MV-4-11 (cell line): ENCODE results near the gene SFXN3.

Source experiments
- DNase-seq: peaks from one replicate; lab custom pipeline; 2025; lab: John Stamatoyannopoulos, UW

Gene SFXN3

GRCh38 chr10:101075775-101076174, 44.7 kb downstream of the SFXN3 start:
- no peak for DNase-seq

GRCh38 chr10:101076630-101077029, 45.6 kb downstream of the SFXN3 start:
- DNase-seq = no peak

- no peak for DNase-seq
Observed at GRCh38 chr10:101079874-101080273, 48.8 kb downstream of the SFXN3 start.

DNA sequence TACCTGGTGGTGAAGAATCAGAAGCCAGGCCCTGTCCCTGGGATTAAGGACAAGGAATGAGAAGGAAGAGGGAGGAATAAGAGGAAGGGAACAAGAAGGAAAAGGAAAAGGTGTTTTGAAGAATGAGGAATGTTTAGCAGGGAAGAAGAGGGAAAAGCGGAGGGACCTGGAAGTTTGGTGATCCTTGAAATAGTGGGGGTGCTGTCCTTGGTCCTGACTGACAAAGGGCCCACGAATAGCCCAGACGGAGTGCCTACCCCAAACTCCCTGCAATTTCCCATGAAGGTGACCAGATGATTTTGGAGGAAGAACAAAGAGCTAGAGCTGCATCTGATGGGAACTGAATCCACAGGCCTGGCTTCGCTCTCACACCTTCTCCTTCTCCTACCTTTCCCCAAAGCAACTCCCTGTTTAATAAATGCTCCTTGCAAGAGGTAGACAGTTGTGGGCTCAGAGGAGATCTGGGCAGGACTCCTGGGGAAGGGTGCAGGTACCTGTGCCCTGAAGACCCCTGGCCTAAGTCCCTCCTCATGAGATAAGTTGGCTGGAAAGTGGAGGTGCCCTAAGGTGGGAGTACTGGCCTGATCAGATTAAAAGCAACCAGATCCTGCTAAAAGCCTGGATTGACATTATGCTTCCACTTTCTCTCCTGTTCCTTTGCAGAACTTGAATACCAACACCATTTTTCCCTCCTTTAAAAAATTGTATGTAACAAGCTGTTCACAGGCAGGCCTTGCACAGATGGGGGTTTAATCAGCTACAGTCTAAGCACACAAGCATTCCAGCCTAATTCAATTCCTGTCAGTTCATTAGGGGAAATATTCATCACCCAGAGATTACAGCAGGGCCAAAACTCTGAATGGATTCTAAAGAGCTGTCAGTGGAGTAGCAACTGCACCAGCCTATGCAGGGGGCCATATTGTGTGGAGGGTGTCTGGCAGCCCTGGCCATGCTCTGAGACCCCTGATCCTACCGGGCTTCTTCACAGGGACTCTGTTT, 50.2 kb downstream of the SFXN3 start:
- no peak for DNase-seq

DNA sequence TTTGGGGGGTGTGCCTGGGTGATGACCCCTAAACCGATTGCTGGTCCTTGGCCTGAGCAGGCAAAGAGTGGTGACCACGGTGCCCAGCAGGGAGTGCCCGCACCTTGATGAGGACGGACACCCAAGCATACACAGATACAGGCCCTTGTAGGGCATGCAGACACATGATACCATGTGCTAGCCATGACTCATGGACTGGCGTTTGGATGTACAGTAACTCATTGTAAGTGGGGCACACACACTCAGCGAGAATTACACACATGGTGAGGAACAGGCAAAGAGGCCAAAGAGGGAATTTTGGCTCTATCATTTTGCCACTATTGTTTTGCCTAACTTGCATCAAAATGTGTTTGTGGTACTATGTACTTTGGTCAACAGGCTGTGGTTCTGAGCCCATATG, 54.8 kb downstream of the SFXN3 start:
- no peak for DNase-seq

DNA sequence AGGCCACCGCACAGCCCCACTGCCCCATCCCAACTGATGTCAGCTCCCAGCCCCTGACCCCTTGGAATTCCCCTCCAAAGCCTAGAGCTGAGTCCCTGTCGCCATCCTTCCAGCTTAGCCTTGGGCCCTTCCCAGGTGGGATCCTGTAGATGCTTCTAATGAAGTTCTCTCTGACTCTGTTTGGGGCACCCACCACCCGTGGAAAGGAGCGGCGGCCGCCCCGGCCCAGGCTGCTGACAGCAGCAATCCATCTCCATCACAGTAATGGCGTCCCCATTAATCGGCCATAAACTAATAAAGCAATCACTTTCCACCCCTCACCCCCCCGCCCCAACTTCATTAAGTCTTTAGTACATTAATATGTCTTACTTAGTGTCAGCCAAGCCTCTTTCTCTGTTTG, 56.3 kb downstream of the SFXN3 start:
- no peak for DNase-seq

- no peak for DNase-seq
Observed at GRCh38 chr10:101087965-101088364, 56.9 kb downstream of the SFXN3 start.

GRCh38 chr10:101089520-101090299, 58.7 kb downstream of the SFXN3 start:
- no peak for DNase-seq

GRCh38 chr10:101090597-101090996, 59.6 kb downstream of the SFXN3 start:
- no peak for DNase-seq
